Right lobe of liver (tissue), 6 donors: ENCODE results near the gene ELMOD3. TPM values are rescaled to one million over a fixed set of nuclear protein-coding genes. Genes with fewer than 3 reads are reported as not detected.

Source experiments
- ATAC-seq, 4 donors: fragments of 200-7000 bp; cut with Tn5 transposase; one replicate each; pipeline ENCODE4 v1.9.1; 2020; ENCODE audit warnings: mild to moderate bottlenecking in 4 of 4, moderate library complexity in 4 of 4
- DNase-seq, 3 donors: peaks; one replicate each; pipeline ENCODE4 v3.0.0-alpha.2; 2020
- H3K27ac ChIP-seq, 3 donors: fragments of 200-600 bp; one replicate each; pipeline ENCODE4 v1.8.0; 2022
- H3K27me3 ChIP-seq, 2 donors: fragments of 200-600 bp; one replicate each; pipeline ENCODE4 v1.8.0; 2022
- H3K36me3 ChIP-seq, 4 donors: fragments of 200-600 bp; sonication (generic) in 1 of 4; one replicate each; pipeline versions ENCODE4 v1.5.1 to v1.8.0; 2017 to 2022; ENCODE audit warnings: control low read depth in 1 of 4
- H3K4me1 ChIP-seq, 4 donors: fragments of 200-600 bp; sonication (generic) in 1 of 4; one replicate each; pipeline versions ENCODE4 v1.5.1 to v1.8.0; 2017 to 2022; ENCODE audit warnings: control low read depth in 1 of 4
- H3K4me3 ChIP-seq, 3 donors: fragments of 200-600 bp; one replicate each; pipeline ENCODE4 v1.8.0; 2022
- H3K9me3 ChIP-seq, 4 donors: fragments of 200-600 bp; sonication (generic) in 1 of 4; one replicate each; pipeline versions ENCODE4 v1.5.1 to v1.8.0; 2017 to 2022; ENCODE audit warnings: control low read depth in 1 of 4
- POLR2A ChIP-seq: fragments of 450-650 bp; IDR thresholded peaks from one replicate; pipeline ENCODE4 v1.6.1; 2017; ENCODE audit warnings: antibody characterized with exemption, mild to moderate bottlenecking
- WGBS: methylation state at CpG from one replicate; pipeline ENCODE4 v1.1.6; 2018; ENCODE audit warnings: low coverage, low lambda C conversion rate; ENCODE audit not compliant: insufficient coverage; ENCODE audit errors: missing lambda C conversion rate; 5-methylcytosine and 5-hydroxymethylcytosine counted together
- intact Hi-C, 2 donors: fragments of 100-400 bp; cut with DNase I; formaldehyde crosslinking; loops; one replicate each; pipeline versions ENCODE4 v1.11.2 to v1.14.1; 2022
- total RNA-seq, 6 experiments: library from RNA; depleted of rRNA in 2 of 6; stranded (reverse); fragments of >200 nt in 2 of 6; fragmentation: NEBNext Ultra II Directional in 3 of 6; extraction: Animal tissue kit (Norgen Biotek cat#: 25700) in 3 of 6; gene quantifications; one replicate each; pipeline versions ENCODE4 v1.1.0 to v1.2.4, GENCODE V29; 2016 to 2023
- TF ChIP-seq, protein P1 (sequence below), 4 donors: fragments of 200-600 bp in 3 of 4; fragments of 450-650 bp in 1 of 4; IDR thresholded peaks; one replicate each; pipeline versions ENCODE4 v1.5.1 to v1.8.0; 2016 to 2022; ENCODE audit warnings: antibody characterized with exemption in 4 of 4, mild to moderate bottlenecking in 2 of 4
- donor health status: DM: no; HTN: yes; CAD: no.
- donor health status: DM: no; HTN: no; CAD: no.
- donor health status: DM: no; HTN: no; CAD: no.
- donor health status: DM: no; HTN: yes; CAD: no.
- donor health status: DM: no; HTN: yes; CAD: no.

ELMOD3 gene
- total RNA-seq, 6 experiments from 2014 or later, result 7.4 to 12.8 (median 9.5) TPM

DNA sequence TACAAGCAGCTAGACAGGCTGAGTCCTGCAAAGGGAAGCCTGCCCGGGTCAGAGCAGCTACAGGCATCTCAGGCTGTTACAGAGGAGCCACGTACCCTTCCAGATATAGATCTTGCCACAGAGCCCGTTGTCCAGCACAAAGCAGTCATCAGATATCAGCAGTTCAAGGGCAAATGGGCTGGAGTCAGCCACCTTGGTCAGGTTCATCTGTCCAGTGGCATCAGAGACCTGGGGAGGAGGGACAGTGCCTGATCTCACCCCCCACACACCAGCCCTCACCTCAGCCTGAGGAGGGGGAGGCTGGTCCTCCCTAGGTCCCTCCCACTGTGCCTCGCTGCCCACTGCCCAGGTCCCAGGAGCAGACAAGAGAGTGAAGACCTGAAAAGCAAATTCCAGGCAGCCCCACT lies 43.4 kb downstream of the ELMOD3 start:
- Histone ChIP-seq H3K4me3 (no peak overlapping the region), H3K36me3 (no peaks in the 10 kb centered on the region), H3K9me3 (no peaks in the 10 kb centered on the region), H3K4me1 (peaks cover 0 to 3% (median 0%) of the 10 kb centered on the region in 4 donors), H3K27ac (no peak overlapping the region), H3K27me3 (no peaks in the 10 kb centered on the region)
- DNase-seq (peak in 1 of 3 donors; percentile 29), ATAC-seq (peak in 1 of 4 donors; percentile 64)
- TF ChIP-seq, protein P1, sequence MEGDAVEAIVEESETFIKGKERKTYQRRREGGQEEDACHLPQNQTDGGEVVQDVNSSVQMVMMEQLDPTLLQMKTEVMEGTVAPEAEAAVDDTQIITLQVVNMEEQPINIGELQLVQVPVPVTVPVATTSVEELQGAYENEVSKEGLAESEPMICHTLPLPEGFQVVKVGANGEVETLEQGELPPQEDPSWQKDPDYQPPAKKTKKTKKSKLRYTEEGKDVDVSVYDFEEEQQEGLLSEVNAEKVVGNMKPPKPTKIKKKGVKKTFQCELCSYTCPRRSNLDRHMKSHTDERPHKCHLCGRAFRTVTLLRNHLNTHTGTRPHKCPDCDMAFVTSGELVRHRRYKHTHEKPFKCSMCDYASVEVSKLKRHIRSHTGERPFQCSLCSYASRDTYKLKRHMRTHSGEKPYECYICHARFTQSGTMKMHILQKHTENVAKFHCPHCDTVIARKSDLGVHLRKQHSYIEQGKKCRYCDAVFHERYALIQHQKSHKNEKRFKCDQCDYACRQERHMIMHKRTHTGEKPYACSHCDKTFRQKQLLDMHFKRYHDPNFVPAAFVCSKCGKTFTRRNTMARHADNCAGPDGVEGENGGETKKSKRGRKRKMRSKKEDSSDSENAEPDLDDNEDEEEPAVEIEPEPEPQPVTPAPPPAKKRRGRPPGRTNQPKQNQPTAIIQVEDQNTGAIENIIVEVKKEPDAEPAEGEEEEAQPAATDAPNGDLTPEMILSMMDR (IDR thresholded peaks at IDR 0.05), result no peak
- TF ChIP-seq POLR2A, result no peak
- intact Hi-C loops, result no loop called here
- WGBS, result 80% methylated on average over 1 of the region's 4 CpGs

DNA sequence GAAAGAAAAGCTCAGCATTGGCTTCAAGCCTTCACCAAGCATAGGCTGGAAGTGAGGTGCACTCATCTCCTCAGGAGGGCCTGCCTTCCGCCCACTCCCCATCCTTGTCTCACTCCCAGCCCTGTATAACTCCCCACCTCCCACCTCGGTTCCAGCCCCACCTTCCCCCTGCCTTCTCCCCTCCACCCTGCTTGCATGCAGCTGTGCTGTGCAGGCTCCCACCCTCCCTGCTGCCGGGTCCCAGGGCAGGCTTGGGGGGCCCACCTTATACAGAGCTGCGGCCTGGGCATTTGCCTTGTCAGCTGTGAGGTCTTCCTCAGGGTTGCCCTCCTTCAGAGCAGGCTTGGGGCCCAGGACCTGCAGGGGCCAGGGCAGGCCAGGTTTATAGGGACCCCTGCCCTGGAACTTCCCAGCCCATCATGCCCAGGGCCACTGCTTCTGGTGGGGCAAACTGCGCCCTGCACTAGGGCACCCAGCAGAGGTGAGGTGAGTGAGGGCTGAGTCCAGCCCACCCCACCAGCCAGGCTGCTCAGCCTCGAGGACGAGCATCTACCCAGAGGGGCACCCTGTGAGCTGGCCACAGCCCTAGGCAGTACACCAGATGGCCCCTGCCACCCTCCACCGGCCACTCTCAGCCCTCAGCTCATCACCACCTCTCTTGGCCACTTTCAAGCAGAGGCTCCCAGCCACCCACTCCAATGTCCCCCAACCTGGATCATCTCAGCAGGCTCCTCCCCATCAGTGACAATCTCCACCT lies 44.0 kb downstream of the ELMOD3 start:
- intact Hi-C loops, result no loop called here
- H3K4me3 ChIP-seq, result no peak overlapping the region
- TF ChIP-seq POLR2A, result no peak
- TF ChIP-seq, protein P1 (IDR thresholded peaks at IDR 0.05), result no peak
- peaks cover 0 to 3% (median 0%) of the 10 kb centered on the region in 4 donors for H3K4me1 ChIP-seq
- H3K27me3 ChIP-seq, result no peaks in the 10 kb centered on the region
- DNase-seq (peak in 1 of 3 donors; percentile 48), ATAC-seq (no peak)
- H3K9me3 ChIP-seq, result no peaks in the 10 kb centered on the region
- no peaks in the 10 kb centered on the region for H3K36me3 ChIP-seq
- H3K27ac ChIP-seq, result no peak overlapping the region
- 86% methylated on average over 4 of the region's 8 CpGs for WGBS

DNA sequence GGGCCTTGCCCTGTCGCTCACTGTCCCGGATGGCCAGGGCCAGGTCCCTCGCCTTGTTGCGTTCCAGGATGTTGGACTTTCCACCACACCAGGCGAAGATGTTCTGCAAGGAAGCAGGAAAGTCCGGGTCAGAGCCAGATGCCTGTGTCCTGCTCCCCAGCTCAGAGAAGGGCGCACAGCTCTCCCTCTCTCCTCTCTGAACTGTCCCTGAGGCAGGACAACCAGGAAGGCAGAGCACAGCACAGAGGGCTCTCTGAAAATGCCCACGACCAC lies 44.5 kb downstream of the ELMOD3 start:
- no peak for ATAC-seq
- Histone ChIP-seq H3K27me3 (no peaks in the 10 kb centered on the region), H3K9me3 (no peaks in the 10 kb centered on the region), H3K4me1 (peaks cover 0 to 3% (median 0%) of the 10 kb centered on the region in 4 donors), H3K36me3 (no peaks in the 10 kb centered on the region), H3K4me3 (no peak overlapping the region), H3K27ac (no peak overlapping the region)
- WGBS, result 89% methylated on average over 7 of the region's 8 CpGs
- no peak for DNase-seq
- TF ChIP-seq, protein P1 (IDR thresholded peaks at IDR 0.05), result no peak
- no peak for TF ChIP-seq POLR2A
- intact Hi-C loops, result no loop called here

DNA sequence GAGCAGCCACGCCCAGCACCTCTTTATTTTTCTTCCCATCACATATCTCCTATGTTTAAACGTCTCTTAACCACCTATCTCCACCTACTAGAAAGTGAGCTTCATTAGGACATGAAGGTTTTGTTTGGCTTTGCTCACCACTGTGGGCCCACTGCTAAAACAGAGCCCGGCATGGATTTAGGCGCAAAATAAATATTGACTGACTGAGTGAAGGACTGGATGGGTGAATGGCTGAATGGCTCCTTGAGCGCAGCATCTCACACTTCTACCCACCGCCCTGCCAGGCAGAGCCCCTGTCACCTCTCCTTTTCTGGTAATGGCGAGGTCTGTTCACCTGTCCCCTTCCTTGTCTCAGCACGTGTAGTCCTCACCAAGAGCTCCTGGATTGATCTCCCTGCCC lies 45.5 kb downstream of the ELMOD3 start:
- 75% methylated on average over 8 of the region's 8 CpGs for WGBS
- Histone ChIP-seq H3K36me3 (no peaks in the 10 kb centered on the region), H3K9me3 (no peaks in the 10 kb centered on the region), H3K4me1 (peaks cover 0 to 3% (median 0%) of the 10 kb centered on the region in 4 donors), H3K4me3 (no peak overlapping the region), H3K27ac (no peak overlapping the region), H3K27me3 (no peaks in the 10 kb centered on the region)
- no peak for ATAC-seq
- TF ChIP-seq, protein P1 (IDR thresholded peaks at IDR 0.05), result no peak
- no peak for TF ChIP-seq POLR2A
- no peak for DNase-seq
- intact Hi-C loops, result no loop called here
